ENCODE measurements around the gene ARCN1. TPM values are rescaled to one million over a fixed set of nuclear protein-coding genes. Genes with fewer than 3 reads are reported as not detected.

The ARCN1 gene
- total and polyA plus RNA-seq, 9 of the 15 experiments (the other 6 are each of a cell fraction or from before 2014, with no cell fraction given), result 30.0 to 224 (median 76.4) TPM

DNA sequence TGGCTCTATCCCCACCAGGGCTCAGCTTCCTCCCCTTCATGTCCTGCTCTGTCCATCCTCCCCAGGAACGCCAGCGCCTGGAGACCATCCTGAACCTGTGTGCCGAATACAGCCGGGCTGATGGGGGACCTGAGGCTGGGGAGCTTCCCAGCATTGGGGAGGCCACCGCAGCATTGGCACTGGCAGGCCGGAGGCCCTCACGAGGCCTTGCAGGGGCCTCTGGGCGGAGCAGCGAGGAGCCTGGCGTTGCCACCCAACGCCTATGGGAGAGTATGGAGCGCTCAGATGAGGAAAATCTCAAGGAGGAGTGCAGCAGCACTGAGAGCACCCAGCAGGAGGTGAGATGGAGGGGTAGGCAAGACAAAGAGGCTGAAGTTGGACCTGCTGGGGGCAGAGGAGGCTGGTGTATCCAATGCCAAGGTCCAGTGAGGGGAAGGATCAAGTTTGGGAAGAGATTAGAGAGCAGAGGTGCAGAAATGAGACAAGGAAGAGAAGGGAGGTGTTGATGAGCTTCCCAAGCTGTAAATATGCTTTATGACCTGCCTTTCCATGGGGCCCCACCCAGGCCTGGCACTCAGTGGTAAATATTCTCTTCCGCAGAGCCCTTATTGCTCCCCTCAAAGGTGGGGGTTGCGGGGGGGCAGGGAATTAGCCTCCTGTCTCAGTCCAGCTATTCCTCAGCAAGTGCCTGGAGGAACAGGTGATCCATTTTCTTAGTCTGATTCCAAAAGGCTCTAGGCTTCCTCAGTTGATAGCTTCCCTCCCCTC lies 59.1 kb downstream of the ARCN1 start:
- peaks cover 23 to 37% of the 10 kb centered on the region in 2 experiments; a peak in 4 of 5 replicates for H3K4me1 ChIP-seq (replicated peaks in 1 of 2; ENCODE audit: control insufficient read depth in 2 of 2, insufficient read depth in 2 of 2, low read length in 2 of 2)
- ATAC-seq (no peak), FAIRE-seq (no peak), DNase-seq (ENCODE audit: extremely low read depth in 1 of 4, low spot score in 3 of 4) (no peak)
- ChIA-PET POLR2A (interaction anchor here (0.5 to 1.0 kb wide), 5 partner anchors 18 to 538 kb away, joined by 3 read pairs; a partner anchor contains a TSS), CTCF (ENCODE audit: low intra/inter-chr PET ratio) (no interaction called here)
- no peak overlapping the region for H3K27ac ChIP-seq (ENCODE audit: extremely low read depth, low read depth, low read length)
- H3K36me3 ChIP-seq (ENCODE audit: control insufficient read depth, insufficient read depth, low read length), result peaks cover 40% of the 10 kb centered on the region; the same call in 2 of the 3 replicates
- intact Hi-C loops (cut with micrococcal nuclease) (no loop called here), in situ Hi-C loops (cut with MboI) (no loop called here)
- H2AFZ ChIP-seq (ENCODE audit: low read depth, low read length), result no peak overlapping the region
- H3K4me2 ChIP-seq (ENCODE audit: insufficient read depth, low read length), result no peak overlapping the region
- no peaks in the 10 kb centered on the region for H3K27me3 ChIP-seq (ENCODE audit: control insufficient read depth in 2 of 2, insufficient read depth in 2 of 2, low read length in 2 of 2)
- TF ChIP-seq ZNF766 (CRISPR knock-in tag; conservative IDR thresholded peaks at IDR 0.05), result no peak
- TF ChIP-seq ZNF740 (CRISPR knock-in tag; IDR thresholded peaks at IDR 0.05), result 0 out of 2 replicates have a peak, but pooled peaks have one; percentile 11
- no peak for TF ChIP-seq ZNF740 (tag; IDR thresholded peaks at IDR 0.05)
- BruUV-seq (replicated peaks), result no TSS peak
- no peaks in the 10 kb centered on the region for H3K79me2 ChIP-seq (ENCODE audit: control insufficient read depth, insufficient read depth, low read length)
- no peaks in the 10 kb centered on the region for H3K9me3 ChIP-seq (replicated peaks; ENCODE audit: control insufficient read depth, insufficient read depth, low read depth, low read length)
- WGBS (ENCODE audit: insufficient coverage, low coverage, missing lambda C conversion rate), result 86% methylated on average over 14 of the region's 14 CpGs
- H4K20me1 ChIP-seq (replicated peaks; ENCODE audit: control insufficient read depth, insufficient read depth, low read length), result peaks cover 5% of the 10 kb centered on the region; the same call in 1 of the 2 replicates
- no peak overlapping the region for H3K4me3 ChIP-seq
- peaks cover 3% of the 10 kb centered on the region for H3K9me1 ChIP-seq (ENCODE audit: control insufficient read depth, insufficient read depth, low read length)
- peak overlapping the region in 1 of 2 experiments; percentile 53; a peak in 2 of 4 replicates for H3K9ac ChIP-seq (ENCODE audit: insufficient read depth in 1 of 2, low read depth in 2 of 2, low read length in 2 of 2)

All from K562 (cell line).